Fibroblast of lung (primary cell): ENCODE data around the gene KL. TPM values are rescaled to one million over a fixed set of nuclear protein-coding genes. Genes with fewer than 3 reads are reported as not detected.

Experiments used
- DNase-seq, 2 donors: peaks; one replicate each; pipeline versions ENCODE4 v3.0.0 to v3.0.0-alpha.2; 2010; ENCODE audit warnings: low read depth in 2 of 2
- H2AFZ ChIP-seq: 2 replicates; pipeline ENCODE4 v1.5.1; 2012; ENCODE audit warnings: low read length, control low read depth, inconsistent platforms
- H3K27ac ChIP-seq: 2 replicates; pipeline ENCODE4 v1.5.1; 2011; ENCODE audit warnings: low read length, control low read depth; ENCODE audit not compliant: insufficient read depth
- H3K27me3 ChIP-seq: 2 replicates; pipeline ENCODE4 v1.5.1; 2011; ENCODE audit warnings: mild to moderate bottlenecking, low read length; ENCODE audit not compliant: control insufficient read depth, insufficient read depth
- H3K36me3 ChIP-seq: 2 replicates; pipeline ENCODE4 v1.5.1; 2011; ENCODE audit warnings: low read length; ENCODE audit not compliant: control insufficient read depth, insufficient read depth
- H3K4me1 ChIP-seq: 2 replicates; pipeline ENCODE4 v1.5.1; 2011; ENCODE audit warnings: low read length; ENCODE audit not compliant: control insufficient read depth, insufficient read depth; ENCODE audit errors: extremely low read depth
- H3K4me2 ChIP-seq: 2 replicates; pipeline ENCODE4 v1.5.1; 2011; ENCODE audit warnings: low read length, control low read depth; ENCODE audit not compliant: insufficient read depth; ENCODE audit errors: extremely low read depth
- H3K4me3 ChIP-seq, 4 experiments: fragments of 200-600 bp in 1 of 4; sonication (generic) in 1 of 4; replicated peaks in 1 of 4; 2 replicates each; pipeline ENCODE4 v1.5.1; 2011 to 2016; ENCODE audit warnings: low read length in 4 of 4, low read depth in 3 of 4, mild to moderate bottlenecking in 3 of 4, control low read depth in 2 of 4, inconsistent platforms in 1 of 4, mixed read lengths in 1 of 4; ENCODE audit not compliant: insufficient read depth in 1 of 4; ENCODE audit errors: control extremely low read depth in 1 of 4
- H3K79me2 ChIP-seq: 2 replicates; pipeline ENCODE4 v1.5.1; 2012; ENCODE audit warnings: mild to moderate bottlenecking, low read length, inconsistent platforms; ENCODE audit not compliant: control insufficient read depth, insufficient read depth
- H3K9ac ChIP-seq: 2 replicates; pipeline ENCODE4 v1.5.1; 2011; ENCODE audit warnings: mild to moderate bottlenecking, low read length, control low read depth; ENCODE audit not compliant: insufficient read depth
- H3K9me3 ChIP-seq: 2 replicates; pipeline ENCODE4 v1.5.1; 2012; ENCODE audit warnings: low read depth, low read length; ENCODE audit not compliant: control insufficient read depth, insufficient read depth
- H4K20me1 ChIP-seq: 2 replicates; pipeline ENCODE4 v1.5.1; 2011; ENCODE audit warnings: low read length; ENCODE audit not compliant: control insufficient read depth, insufficient read depth; ENCODE audit errors: extremely low read depth
- EZH2 ChIP-seq: IDR thresholded peaks from 2 replicates; pipeline ENCODE4 v1.5.1; 2012; ENCODE audit warnings: low read length, control low read depth, mild to moderate bottlenecking; ENCODE audit errors: missing control alignments
- polyA plus RNA-seq, 2 donors: library from polyadenylated mRNA; depleted of rRNA in 1 of 2; stranded (reverse) in 1 of 2; unstranded in 1 of 2; fragments of >200 nt; gene quantifications; 2 replicates each; pipeline ENCODE4 v1.2.1, GENCODE V29; 2011 to 2012; ENCODE audit warnings: missing spikeins in 1 of 2
- total RNA-seq: library from RNA; depleted of rRNA; stranded (reverse); fragments of >200 nt; gene quantifications from 2 replicates; pipeline ENCODE4 v1.2.1, GENCODE V29; 2014
- TF ChIP-seq, protein P1 (sequence below), 2 donors: IDR thresholded peaks in 1 of 2; conservative IDR thresholded peaks in 1 of 2; 1 replicate in 1 of 2; 2 replicates in 1 of 2; pipeline ENCODE4 v1.5.1; 2011 to 2012; ENCODE audit warnings: low read length in 2 of 2, control low read depth in 1 of 2, inconsistent platforms in 1 of 2, low read depth in 1 of 2, mild to moderate bottlenecking in 1 of 2

Gene KL
- total and polyA plus RNA-seq, 2 donors (not counting 1 experiment from before 2014, with no cell fraction given): 0.17 TPM; not detected in 1

DNA sequence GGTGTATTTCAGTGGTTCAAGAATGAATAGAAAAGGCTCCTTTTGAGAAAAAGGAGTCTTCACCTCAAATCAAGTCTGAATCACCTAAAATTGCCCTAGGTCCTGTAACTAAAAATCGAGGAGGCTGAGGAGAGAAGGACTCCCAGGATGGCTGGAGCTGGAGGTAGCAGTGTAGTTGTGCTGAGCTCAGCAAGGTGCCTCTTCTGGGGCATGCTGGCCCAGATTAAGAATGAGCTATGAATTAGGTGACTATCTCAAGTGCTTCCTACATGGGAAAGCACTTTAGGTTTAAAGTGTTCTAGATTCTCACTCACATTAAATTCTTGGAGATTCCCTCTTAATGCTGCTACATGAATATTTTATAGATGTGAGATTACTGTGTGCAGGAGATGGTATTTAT is 28.8 kb upstream of the KL start:
- Histone ChIP-seq H2AFZ (no peak overlapping the region), H3K4me2 (no peak overlapping the region), H3K36me3 (no peaks in the 10 kb centered on the region), H4K20me1 (no peaks in the 10 kb centered on the region), H3K27ac (no peak overlapping the region), H3K9ac (no peak overlapping the region), H3K9me3 (no peaks in the 10 kb centered on the region), H3K4me3 (no peak overlapping the region), H3K4me1 (no peaks in the 10 kb centered on the region), H3K27me3 (no peaks in the 10 kb centered on the region), H3K79me2 (no peaks in the 10 kb centered on the region)
- no peak for DNase-seq
- TF ChIP-seq, protein P1, sequence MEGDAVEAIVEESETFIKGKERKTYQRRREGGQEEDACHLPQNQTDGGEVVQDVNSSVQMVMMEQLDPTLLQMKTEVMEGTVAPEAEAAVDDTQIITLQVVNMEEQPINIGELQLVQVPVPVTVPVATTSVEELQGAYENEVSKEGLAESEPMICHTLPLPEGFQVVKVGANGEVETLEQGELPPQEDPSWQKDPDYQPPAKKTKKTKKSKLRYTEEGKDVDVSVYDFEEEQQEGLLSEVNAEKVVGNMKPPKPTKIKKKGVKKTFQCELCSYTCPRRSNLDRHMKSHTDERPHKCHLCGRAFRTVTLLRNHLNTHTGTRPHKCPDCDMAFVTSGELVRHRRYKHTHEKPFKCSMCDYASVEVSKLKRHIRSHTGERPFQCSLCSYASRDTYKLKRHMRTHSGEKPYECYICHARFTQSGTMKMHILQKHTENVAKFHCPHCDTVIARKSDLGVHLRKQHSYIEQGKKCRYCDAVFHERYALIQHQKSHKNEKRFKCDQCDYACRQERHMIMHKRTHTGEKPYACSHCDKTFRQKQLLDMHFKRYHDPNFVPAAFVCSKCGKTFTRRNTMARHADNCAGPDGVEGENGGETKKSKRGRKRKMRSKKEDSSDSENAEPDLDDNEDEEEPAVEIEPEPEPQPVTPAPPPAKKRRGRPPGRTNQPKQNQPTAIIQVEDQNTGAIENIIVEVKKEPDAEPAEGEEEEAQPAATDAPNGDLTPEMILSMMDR (conservative IDR thresholded peaks at IDR 0.05 in 1 of 2, IDR thresholded peaks at IDR 0.05 in 1 of 2; ENCODE audit: low read depth in 1 of 2, low read length in 2 of 2): no peak
- no peak for TF ChIP-seq EZH2

DNA sequence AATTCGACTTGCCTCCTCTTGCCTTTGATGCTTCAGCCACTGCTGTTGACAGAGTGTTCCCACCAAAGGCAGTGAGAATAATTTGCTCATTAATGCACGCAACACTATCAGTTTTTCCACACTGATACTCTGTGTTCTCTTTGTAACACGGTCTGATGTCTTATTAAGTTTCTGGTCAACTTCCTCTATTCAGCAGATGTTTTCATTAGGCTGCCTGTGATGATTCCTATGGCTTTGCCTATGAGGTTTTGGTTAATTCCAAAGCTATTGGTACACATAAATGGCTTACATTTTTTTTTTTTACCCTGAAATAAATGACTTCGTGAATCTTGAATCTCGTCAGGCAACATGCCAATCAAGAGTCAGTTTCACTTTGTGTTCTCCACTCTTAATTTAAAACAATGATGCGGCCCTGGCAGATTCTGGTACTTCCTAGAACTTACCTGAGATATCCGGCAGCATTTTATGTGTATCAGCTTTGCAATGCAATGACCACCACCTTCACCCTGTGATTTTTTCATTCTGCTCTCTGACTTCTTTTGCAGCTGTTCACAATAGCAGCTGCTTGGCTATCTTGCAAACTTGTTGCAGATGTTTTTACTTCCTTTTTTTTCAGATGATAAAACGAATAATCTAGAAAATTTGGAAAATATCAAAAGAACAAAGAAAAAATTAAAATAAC is 27.5 kb upstream of the KL start:
- no peak for DNase-seq
- peak overlapping the region; percentile 29 for H3K4me2 ChIP-seq

DNA sequence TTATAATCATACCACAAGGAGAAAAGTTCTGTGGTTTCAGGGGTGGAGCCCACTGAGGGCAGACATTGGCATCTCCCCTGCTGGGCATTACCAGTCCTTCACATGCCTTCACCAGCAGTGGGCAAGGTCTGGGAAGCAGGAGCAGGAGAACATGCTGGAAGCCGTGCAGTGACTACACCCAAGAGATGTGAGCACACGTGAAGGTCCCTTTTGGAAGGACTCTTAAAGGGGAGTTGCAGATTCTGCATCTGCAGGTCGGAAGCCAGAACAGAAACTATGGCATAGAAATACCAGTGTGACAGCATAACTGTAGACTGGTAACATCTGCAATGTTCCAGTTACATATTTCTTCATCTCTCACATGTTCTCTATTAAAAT is 26.9 kb upstream of the KL start:
- no peaks in the 10 kb centered on the region for H3K27me3 ChIP-seq
- no peaks in the 10 kb centered on the region for H4K20me1 ChIP-seq
- H3K9ac ChIP-seq: no peak overlapping the region
- no peaks in the 10 kb centered on the region for H3K36me3 ChIP-seq
- H3K9me3 ChIP-seq: no peaks in the 10 kb centered on the region
- no peak overlapping the region for H3K4me3 ChIP-seq
- no peaks in the 10 kb centered on the region for H3K79me2 ChIP-seq
- no peaks in the 10 kb centered on the region for H3K4me1 ChIP-seq
- no peak for DNase-seq
- H3K4me2 ChIP-seq: no peak overlapping the region
- no peak overlapping the region for H3K27ac ChIP-seq
- no peak overlapping the region for H2AFZ ChIP-seq
- TF ChIP-seq, protein P1 (conservative IDR thresholded peaks at IDR 0.05 in 1 of 2, IDR thresholded peaks at IDR 0.05 in 1 of 2; ENCODE audit: low read depth in 1 of 2, low read length in 2 of 2): no peak
- no peak for TF ChIP-seq EZH2

More for the DNA sequence above, 27.5 kb upstream of the KL start:
- TF ChIP-seq, protein P1 (conservative IDR thresholded peaks at IDR 0.05 in 1 of 2, IDR thresholded peaks at IDR 0.05 in 1 of 2; ENCODE audit: low read depth in 1 of 2, low read length in 2 of 2): no peak
- TF ChIP-seq EZH2: no peak
- no peaks in the 10 kb centered on the region for H3K36me3 ChIP-seq
- H4K20me1 ChIP-seq: no peaks in the 10 kb centered on the region
- no peaks in the 10 kb centered on the region for H3K4me1 ChIP-seq
- H3K9me3 ChIP-seq: no peaks in the 10 kb centered on the region
- peak overlapping the region; percentile 12 for H2AFZ ChIP-seq
- H3K79me2 ChIP-seq: no peaks in the 10 kb centered on the region
- no peaks in the 10 kb centered on the region for H3K27me3 ChIP-seq
- peak overlapping the region in 1 of 4 experiments; percentile 1 for H3K4me3 ChIP-seq
- no peak overlapping the region for H3K27ac ChIP-seq
- H3K9ac ChIP-seq: no peak overlapping the region
